MCF 10A (cell line): ENCODE results near the gene GRID1. TPM values are rescaled to one million over a fixed set of nuclear protein-coding genes. Genes with fewer than 3 reads are reported as not detected.

Source experiments
- BruUV-seq: library from RNA; stranded (reverse); fragments of 400-500 nt; replicated peaks from 2 replicates; lab custom pipeline; 2021; lab: Mats Ljungman, UMichigan
- CTCF ChIA-PET: fragments of 300-600 bp; sonication (Branson Sonifier 250); formaldehyde crosslinking; extraction: SDS; loops from one replicate; lab custom pipeline; 2021; ENCODE audit warnings: antibody characterized with exemption, inconsistent platforms; lab: Yijun Ruan, JAX
- POLR2A ChIA-PET: fragments of 300-600, 350-650 bp; sonication (Branson Sonifier 250); formaldehyde crosslinking; extraction: SDS; loops from one replicate; lab custom pipeline; 2020; ENCODE audit warnings: antibody characterized with exemption, inconsistent platforms; lab: Yijun Ruan, JAX
- DNase-seq: peaks from one replicate; pipeline ENCODE4 v3.0.0-alpha.2; 2018; ENCODE audit not compliant: unreplicated experiment
- H3K27ac Mint-ChIP-seq: one replicate; pipeline ENCODE4 v1.8.0; 2022; ENCODE audit warnings: mild to moderate bottlenecking, low read depth, mixed read lengths; ENCODE audit not compliant: unreplicated experiment
- H3K27me3 Mint-ChIP-seq: one replicate; pipeline ENCODE4 v1.8.0; 2022; ENCODE audit warnings: mixed read lengths; ENCODE audit not compliant: insufficient read depth, unreplicated experiment
- H3K36me3 Mint-ChIP-seq: one replicate; pipeline ENCODE4 v1.8.0; 2022; ENCODE audit warnings: mild to moderate bottlenecking, moderate library complexity, mixed read lengths; ENCODE audit not compliant: insufficient read depth, unreplicated experiment
- H3K4me1 Mint-ChIP-seq: one replicate; pipeline ENCODE4 v1.8.0; 2022; ENCODE audit warnings: mixed read lengths; ENCODE audit not compliant: insufficient read depth, unreplicated experiment
- H3K4me3 Mint-ChIP-seq: one replicate; pipeline ENCODE4 v1.8.0; 2022; ENCODE audit warnings: mild to moderate bottlenecking, moderate library complexity, mixed read lengths; ENCODE audit not compliant: unreplicated experiment
- H3K9me3 Mint-ChIP-seq: one replicate; pipeline ENCODE4 v1.8.0; 2022; ENCODE audit warnings: mixed read lengths; ENCODE audit not compliant: unreplicated experiment
- CTCF ChIP-seq: fragments of 200-600 bp; IDR thresholded peaks from one replicate; pipeline ENCODE4 v1.8.0; 2022; ENCODE audit warnings: antibody characterized with exemption, mild to moderate bottlenecking; ENCODE audit not compliant: unreplicated experiment
- intact Hi-C: fragments of 100-400 bp; cut with micrococcal nuclease; formaldehyde crosslinking; loops from 2 replicates; pipeline ENCODE4 v1.14.1; 2022
- total RNA-seq: library from RNA; stranded (reverse); gene quantifications from 2 replicates; pipeline ENCODE4 v1.2.3, GENCODE V29; 2022

The GRID1 gene
- total RNA-seq, 1 experiment from 2014 or later, result not detected

DNA sequence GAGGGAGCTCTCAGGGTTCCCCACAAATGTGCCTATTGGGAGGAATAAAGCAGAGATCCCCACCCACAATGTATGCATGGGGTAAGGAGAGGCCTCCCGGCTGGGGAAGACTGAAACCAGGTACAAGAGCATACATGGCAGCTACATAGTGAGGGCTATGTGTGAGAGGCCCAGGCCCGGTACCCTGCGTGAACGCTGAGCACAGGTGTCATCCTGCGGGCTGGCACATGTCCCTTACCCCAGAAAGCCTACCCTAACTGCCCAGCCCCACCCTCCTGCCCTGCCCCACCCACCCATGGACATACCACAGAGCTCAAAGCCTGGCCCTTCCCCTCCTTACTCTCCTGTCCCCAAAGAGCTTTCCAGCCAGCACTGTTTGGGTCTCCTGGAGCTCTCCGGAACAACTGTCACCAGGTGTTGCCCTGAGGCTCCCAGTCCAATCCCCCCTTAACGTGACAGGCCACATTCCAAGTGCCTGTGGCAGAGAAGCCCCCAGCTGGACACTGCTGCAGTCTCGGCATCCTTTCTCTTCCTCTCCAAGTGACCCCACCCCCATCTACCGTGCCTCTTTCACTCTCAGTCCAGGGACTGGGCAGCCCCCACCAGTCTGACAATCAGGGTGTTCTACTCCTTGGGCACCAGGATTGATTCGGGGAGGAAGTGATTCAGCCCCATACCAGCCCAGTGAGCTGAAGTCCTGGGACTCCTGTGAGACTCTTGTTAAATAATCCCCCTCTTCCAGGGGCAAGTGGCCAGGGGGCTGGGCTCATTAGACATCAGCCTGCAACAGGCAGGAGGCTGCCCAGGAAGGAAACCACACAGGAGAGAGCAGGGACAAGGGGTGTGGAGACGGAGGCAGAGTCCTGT lies 19.6 kb downstream of the GRID1 start:
- no peak for DNase-seq
- Mint-ChIP-seq H3K27me3 (no peaks in the 10 kb centered on the region), H3K4me1 (peaks cover 26% of the 10 kb centered on the region), H3K36me3 (no peaks in the 10 kb centered on the region), H3K4me3 (no peak overlapping the region), H3K27ac (no peak overlapping the region), H3K9me3 (no peaks in the 10 kb centered on the region)
- TF ChIP-seq CTCF, result no peak
- ChIA-PET CTCF (interaction anchor here (0.6 to 1.6 kb wide), 3 partner anchors 9 to 31 kb away, joined by 3 to 7 read pairs (median 4); no protein-coding TSS in a partner anchor), POLR2A (no interaction called here)
- intact Hi-C loops, result no loop called here
- BruUV-seq, result no TSS peak

DNA sequence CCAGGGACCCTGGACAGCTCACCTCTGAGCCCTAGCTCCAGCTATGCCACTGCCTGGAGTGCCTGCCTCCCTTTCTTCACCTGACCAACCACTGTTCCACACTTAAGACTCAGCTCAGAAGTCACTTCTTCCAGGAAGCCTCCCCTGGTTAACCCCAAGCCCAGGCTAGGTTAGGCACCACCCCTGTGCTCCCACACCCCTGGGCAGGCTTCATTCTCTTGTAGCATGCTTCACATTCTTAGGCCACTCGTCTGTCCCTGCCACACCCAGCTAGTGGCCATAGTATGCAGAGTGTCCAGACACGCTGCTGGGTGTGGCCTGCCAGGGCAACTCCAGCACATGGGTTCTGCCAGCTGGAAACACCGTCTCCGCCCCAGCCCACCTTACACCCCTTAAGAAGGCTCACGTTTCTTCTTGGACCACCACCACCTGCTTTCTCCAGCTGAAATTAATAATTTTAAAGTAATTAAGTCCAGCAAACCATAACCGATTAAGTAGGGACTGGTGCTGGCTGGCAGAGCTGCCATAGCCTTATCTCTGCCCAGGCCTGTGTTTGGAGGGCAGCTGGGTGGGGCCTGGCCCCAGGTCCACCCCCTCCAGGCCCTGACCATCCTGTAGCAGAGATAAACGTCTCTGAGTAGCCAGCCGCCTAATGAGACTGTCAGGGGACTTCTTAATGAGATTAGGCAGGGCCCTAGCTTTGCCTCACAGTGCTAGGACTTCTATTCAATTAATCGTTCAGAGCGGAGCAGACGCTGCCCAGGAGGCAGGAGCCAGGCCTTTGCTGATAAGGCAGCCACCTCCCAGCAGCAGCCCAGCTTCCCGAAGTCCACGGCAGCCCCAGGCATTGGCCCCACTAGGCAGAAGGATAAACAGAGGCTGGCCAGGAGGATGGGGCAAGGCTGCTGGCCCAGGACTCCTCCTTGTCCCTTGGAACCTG lies 20.5 kb downstream of the GRID1 start:
- Mint-ChIP-seq H3K27ac (peak overlapping the region; percentile 43), H3K4me1 (peaks cover 27% of the 10 kb centered on the region), H3K4me3 (no peak overlapping the region), H3K36me3 (no peaks in the 10 kb centered on the region), H3K9me3 (no peaks in the 10 kb centered on the region), H3K27me3 (no peaks in the 10 kb centered on the region)
- CTCF ChIA-PET, result interaction anchor here (0.6 to 1.6 kb wide), 5 partner anchors 10 to 32 kb away, joined by 3 to 7 read pairs (median 4); no protein-coding TSS in a partner anchor
- no peak for TF ChIP-seq CTCF
- DNase-seq, result peak; percentile 33
- intact Hi-C loops, result no loop called here
- POLR2A ChIA-PET, result no interaction called here
- TSS peak; percentile 76 for BruUV-seq

GRCh38 chr10:86345296-86345858 lies 21.2 kb downstream of the GRID1 start:
- intact Hi-C loops, result no loop called here
- ChIA-PET CTCF (interaction anchor here (1.3 to 1.6 kb wide), 2 partner anchors 13 to 33 kb away, joined by 4 to 5 read pairs; no protein-coding TSS in a partner anchor), POLR2A (no interaction called here)
- BruUV-seq, result no TSS peak
- Mint-ChIP-seq H3K9me3 (no peaks in the 10 kb centered on the region), H3K27me3 (no peaks in the 10 kb centered on the region), H3K4me1 (peaks cover 32% of the 10 kb centered on the region), H3K4me3 (no peak overlapping the region), H3K36me3 (no peaks in the 10 kb centered on the region), H3K27ac (peak overlapping the region; percentile 43)
- TF ChIP-seq CTCF, result no peak
- no peak for DNase-seq
